Panc1 (cell line): ENCODE measurements around the gene ZNF593. TPM values are rescaled to one million over a fixed set of nuclear protein-coding genes. Genes with fewer than 3 reads are reported as not detected.

Experiments used
- ATAC-seq: fragments of 200-7000 bp; cut with Tn5 transposase; 2 replicates; pipeline ENCODE4 v1.9.1; 2020; ENCODE audit warnings: mild to moderate bottlenecking, moderate library complexity
- BruUV-seq: library from RNA; stranded (reverse); fragments of 400-500 nt; replicated peaks from 2 replicates; lab custom pipeline; 2021; lab: Mats Ljungman, UMichigan
- CTCF ChIA-PET: fragments of 300-600 bp; sonication (Branson Sonifier 250); formaldehyde crosslinking; loops from one replicate; lab custom pipeline; 2022; ENCODE audit warnings: antibody characterized with exemption; lab: Charles Lee
- POLR2A ChIA-PET: fragments of 300-600 bp; sonication (Branson Sonifier 250); formaldehyde crosslinking; loops from one replicate; lab custom pipeline; 2022; ENCODE audit warnings: antibody characterized with exemption; lab: Charles Lee
- DNase-seq: peaks from one replicate; pipeline ENCODE4 v3.0.0-alpha.2; 2010; ENCODE audit warnings: low read depth, low spot score
- H3K27ac ChIP-seq: 2 replicates; pipeline ENCODE4 v1.5.1; 2011; ENCODE audit warnings: mild to moderate bottlenecking, low read length, inconsistent platforms
- H3K27me3 ChIP-seq: fragments of 200-500 bp; sonication (Bioruptor generic); 2 replicates; pipeline ENCODE4 v1.6.0; 2014; ENCODE audit warnings: low read length, inconsistent platforms; ENCODE audit not compliant: control insufficient read depth, insufficient read depth
- H3K36me3 ChIP-seq: fragments of 200-500 bp; sonication (Bioruptor generic); 2 replicates; pipeline ENCODE4 v1.5.1; 2014; ENCODE audit warnings: inconsistent platforms, mild to moderate bottlenecking, low read length, moderate library complexity; ENCODE audit not compliant: control insufficient read depth, insufficient read depth
- H3K4me1 ChIP-seq: 2 replicates; pipeline ENCODE4 v1.5.1; 2011; ENCODE audit warnings: inconsistent platforms, mild to moderate bottlenecking, low read length, moderate library complexity; ENCODE audit not compliant: control insufficient read depth, insufficient read depth
- H3K4me3 ChIP-seq, 2 experiments: 2 replicates each; pipeline ENCODE4 v1.5.1; 2011 to 2012; ENCODE audit warnings: low read depth in 2 of 2, low read length in 2 of 2, mild to moderate bottlenecking in 2 of 2, inconsistent platforms in 1 of 2, moderate library complexity in 1 of 2
- H3K9me3 ChIP-seq: fragments of 200-500 bp; sonication (Bioruptor generic); 2 replicates; pipeline ENCODE4 v1.5.1; 2014; ENCODE audit warnings: low read depth, mild to moderate bottlenecking, inconsistent platforms, low read length, moderate library complexity; ENCODE audit not compliant: control insufficient read depth, insufficient read depth
- POLR2AphosphoS5 ChIP-seq: IDR thresholded peaks from 2 replicates; pipeline ENCODE4 v1.6.1; 2012; ENCODE audit warnings: mild to moderate bottlenecking, low read depth, low read length, moderate library complexity
- SIN3A ChIP-seq: IDR thresholded peaks from 2 replicates; pipeline ENCODE4 v1.6.1; 2012; ENCODE audit warnings: low read depth, mild to moderate bottlenecking, low read length, moderate library complexity, borderline replicate concordance; ENCODE audit not compliant: insufficient read depth
- TCF7L2 ChIP-seq: IDR thresholded peaks from 2 replicates; pipeline ENCODE4 v1.6.1; 2011; ENCODE audit warnings: mild to moderate bottlenecking, low read depth, low read length, inconsistent platforms
- in situ Hi-C: cut with HindIII; loops from 2 replicates; pipeline ENCODE4 v1.10.0; 2016; ENCODE audit warnings: low sequenced_read_pairs, low pct_unique_long_range_greater_than_20kb
- intact Hi-C: fragments of 100-400 bp; cut with micrococcal nuclease; formaldehyde crosslinking; loops from one replicate; pipeline ENCODE4 v1.10.0; 2022; ENCODE audit not compliant: unreplicated experiment
- total RNA-seq: library from RNA; stranded (reverse); gene quantifications from one replicate; pipeline ENCODE4 v1.2.1, GENCODE V29; 2021; ENCODE audit not compliant: unreplicated experiment
- TF ChIP-seq, protein P1 (sequence below): fragments of 450-650 bp; IDR thresholded peaks from 2 replicates; pipeline ENCODE4 v1.5.1; 2017; ENCODE audit warnings: mild to moderate bottlenecking
- TF ChIP-seq, protein P2 (sequence below), 2 experiments: IDR thresholded peaks; 2 replicates each; pipeline ENCODE4 v1.6.1; 2011 to 2012; ENCODE audit warnings: low read depth in 2 of 2, control low read depth in 1 of 2, low read length in 1 of 2, mild to moderate bottlenecking in 1 of 2, moderate library complexity in 1 of 2; ENCODE audit not compliant: insufficient read depth in 1 of 2

Gene ZNF593
- total RNA-seq, 1 experiment from 2014 or later: 108 TPM

DNA sequence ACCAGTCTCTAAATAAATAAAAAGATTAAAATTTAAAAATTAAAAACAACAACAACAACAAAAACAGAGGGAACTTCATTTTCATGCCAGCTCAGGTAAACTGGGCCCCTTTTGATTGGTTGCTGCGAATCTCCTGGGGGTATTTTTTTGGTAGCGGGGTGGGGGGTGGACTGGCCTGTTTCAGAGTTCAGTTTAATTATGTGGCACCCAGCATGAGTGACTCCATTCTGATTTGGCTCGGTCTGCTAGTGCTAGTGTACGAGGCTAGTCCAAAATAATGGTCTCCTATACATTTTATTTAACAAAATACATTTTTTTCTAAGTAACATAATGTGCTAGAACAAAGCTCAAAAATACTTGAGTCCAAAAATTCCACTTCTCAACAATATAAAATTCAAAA, 39.9 kb upstream of the ZNF593 start:
- POLR2A ChIA-PET: interaction anchor here (0.7 to 1.2 kb wide), 2 partner anchors 17 to 23 kb away, joined by 4 to 10 read pairs; no protein-coding TSS in a partner anchor
- Histone ChIP-seq H3K27me3 (no peaks in the 10 kb centered on the region), H3K36me3 (no peaks in the 10 kb centered on the region), H3K4me3 (no peak overlapping the region), H3K4me1 (peaks cover 11% of the 10 kb centered on the region), H3K27ac (no peak overlapping the region), H3K9me3 (no peaks in the 10 kb centered on the region)
- in situ Hi-C loops (no loop called here), intact Hi-C loops (no loop called here)
- CTCF ChIA-PET: interaction anchor here (0.7 kb wide), 1 partner anchor 39 kb away, joined by 3 read pairs; no protein-coding TSS in a partner anchor
- BruUV-seq: no TSS peak
- ATAC-seq: no peak
- no peak for TF ChIP-seq SIN3A
- TF ChIP-seq, protein P1, sequence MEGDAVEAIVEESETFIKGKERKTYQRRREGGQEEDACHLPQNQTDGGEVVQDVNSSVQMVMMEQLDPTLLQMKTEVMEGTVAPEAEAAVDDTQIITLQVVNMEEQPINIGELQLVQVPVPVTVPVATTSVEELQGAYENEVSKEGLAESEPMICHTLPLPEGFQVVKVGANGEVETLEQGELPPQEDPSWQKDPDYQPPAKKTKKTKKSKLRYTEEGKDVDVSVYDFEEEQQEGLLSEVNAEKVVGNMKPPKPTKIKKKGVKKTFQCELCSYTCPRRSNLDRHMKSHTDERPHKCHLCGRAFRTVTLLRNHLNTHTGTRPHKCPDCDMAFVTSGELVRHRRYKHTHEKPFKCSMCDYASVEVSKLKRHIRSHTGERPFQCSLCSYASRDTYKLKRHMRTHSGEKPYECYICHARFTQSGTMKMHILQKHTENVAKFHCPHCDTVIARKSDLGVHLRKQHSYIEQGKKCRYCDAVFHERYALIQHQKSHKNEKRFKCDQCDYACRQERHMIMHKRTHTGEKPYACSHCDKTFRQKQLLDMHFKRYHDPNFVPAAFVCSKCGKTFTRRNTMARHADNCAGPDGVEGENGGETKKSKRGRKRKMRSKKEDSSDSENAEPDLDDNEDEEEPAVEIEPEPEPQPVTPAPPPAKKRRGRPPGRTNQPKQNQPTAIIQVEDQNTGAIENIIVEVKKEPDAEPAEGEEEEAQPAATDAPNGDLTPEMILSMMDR: no peak
- TF ChIP-seq, protein P2, sequence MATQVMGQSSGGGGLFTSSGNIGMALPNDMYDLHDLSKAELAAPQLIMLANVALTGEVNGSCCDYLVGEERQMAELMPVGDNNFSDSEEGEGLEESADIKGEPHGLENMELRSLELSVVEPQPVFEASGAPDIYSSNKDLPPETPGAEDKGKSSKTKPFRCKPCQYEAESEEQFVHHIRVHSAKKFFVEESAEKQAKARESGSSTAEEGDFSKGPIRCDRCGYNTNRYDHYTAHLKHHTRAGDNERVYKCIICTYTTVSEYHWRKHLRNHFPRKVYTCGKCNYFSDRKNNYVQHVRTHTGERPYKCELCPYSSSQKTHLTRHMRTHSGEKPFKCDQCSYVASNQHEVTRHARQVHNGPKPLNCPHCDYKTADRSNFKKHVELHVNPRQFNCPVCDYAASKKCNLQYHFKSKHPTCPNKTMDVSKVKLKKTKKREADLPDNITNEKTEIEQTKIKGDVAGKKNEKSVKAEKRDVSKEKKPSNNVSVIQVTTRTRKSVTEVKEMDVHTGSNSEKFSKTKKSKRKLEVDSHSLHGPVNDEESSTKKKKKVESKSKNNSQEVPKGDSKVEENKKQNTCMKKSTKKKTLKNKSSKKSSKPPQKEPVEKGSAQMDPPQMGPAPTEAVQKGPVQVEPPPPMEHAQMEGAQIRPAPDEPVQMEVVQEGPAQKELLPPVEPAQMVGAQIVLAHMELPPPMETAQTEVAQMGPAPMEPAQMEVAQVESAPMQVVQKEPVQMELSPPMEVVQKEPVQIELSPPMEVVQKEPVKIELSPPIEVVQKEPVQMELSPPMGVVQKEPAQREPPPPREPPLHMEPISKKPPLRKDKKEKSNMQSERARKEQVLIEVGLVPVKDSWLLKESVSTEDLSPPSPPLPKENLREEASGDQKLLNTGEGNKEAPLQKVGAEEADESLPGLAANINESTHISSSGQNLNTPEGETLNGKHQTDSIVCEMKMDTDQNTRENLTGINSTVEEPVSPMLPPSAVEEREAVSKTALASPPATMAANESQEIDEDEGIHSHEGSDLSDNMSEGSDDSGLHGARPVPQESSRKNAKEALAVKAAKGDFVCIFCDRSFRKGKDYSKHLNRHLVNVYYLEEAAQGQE (IDR thresholded peaks at IDR 0.05; ENCODE audit: insufficient read depth in 1 of 2, low read depth in 2 of 2, low read length in 1 of 2): no peak
- no peak for TF ChIP-seq TCF7L2
- TF ChIP-seq POLR2AphosphoS5: no peak
- no peak for DNase-seq

DNA sequence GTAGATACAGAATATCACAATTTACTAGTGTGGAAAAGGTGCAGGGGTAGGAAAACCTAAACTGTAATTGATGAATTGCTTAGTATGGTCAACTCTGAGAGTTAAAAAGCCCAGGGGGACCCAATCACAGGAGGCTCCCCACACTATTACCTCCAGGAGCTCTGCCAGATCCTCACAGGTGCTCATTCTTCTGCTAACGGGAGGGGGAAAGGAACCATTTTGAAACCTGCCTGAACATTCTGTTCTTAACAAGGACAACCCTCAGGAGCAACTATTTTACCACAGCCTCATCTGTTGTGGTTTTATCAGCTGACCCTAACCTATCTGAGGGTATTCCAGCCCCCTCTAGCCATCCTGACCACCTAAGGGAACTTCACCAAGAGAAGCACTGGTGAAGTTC, 39.0 kb upstream of the ZNF593 start:
- Histone ChIP-seq H3K9me3 (no peaks in the 10 kb centered on the region), H3K36me3 (no peaks in the 10 kb centered on the region), H3K4me3 (no peak overlapping the region), H3K27ac (no peak overlapping the region), H3K4me1 (peaks cover 10% of the 10 kb centered on the region), H3K27me3 (no peaks in the 10 kb centered on the region)
- CTCF ChIA-PET: interaction anchor here (0.6 kb wide), 1 partner anchor 8 kb away, joined by 3 read pairs; no protein-coding TSS in a partner anchor
- intact Hi-C loops (no loop called here), in situ Hi-C loops (no loop called here)
- no peak for DNase-seq
- BruUV-seq: no TSS peak
- no peak for ATAC-seq
- no peak for TF ChIP-seq POLR2AphosphoS5
- TF ChIP-seq TCF7L2: no peak
- TF ChIP-seq SIN3A: no peak
- TF ChIP-seq, protein P2 (IDR thresholded peaks at IDR 0.05; ENCODE audit: insufficient read depth in 1 of 2, low read depth in 2 of 2, low read length in 1 of 2): no peak
- POLR2A ChIA-PET: interaction anchor here (0.6 to 1.2 kb wide), 2 partner anchors 17 to 45 kb away, joined by 7 to 10 read pairs; no protein-coding TSS in a partner anchor
